ENCODE data around the gene INF2.
A peak's percentile ranks its signal among the peaks of the same experiment; 100 is the strongest.

The INF2 gene

GRCh38 chr14:104758981-104759969 lies 69.9 kb downstream of the INF2 start:
- H3K4me3 ChIP-seq (ENCODE audit: low read depth, low read length): no peak overlapping the region
- no peaks in the 10 kb centered on the region for H3K27me3 ChIP-seq (ENCODE audit: insufficient read depth, low read length)
- peak; percentile 95 to 96 for DNase-seq
- WGBS (ENCODE audit: extremely low coverage, insufficient coverage, insufficient read length): no CpG with 5 or more reads among the region's 30 CpGs
- H3K79me1 ChIP-seq (ENCODE audit: low read length): no peaks in the 10 kb centered on the region
- no peak overlapping the region for H2BK5ac ChIP-seq (ENCODE audit: low read depth, low read length, poor library complexity)
- no peak overlapping the region for H4K12ac ChIP-seq (ENCODE audit: low read depth, low read length)
- no peak overlapping the region for H4K91ac ChIP-seq (ENCODE audit: low read depth, low read length)
- peaks cover 4 to 5% of the 10 kb centered on the region in 2 experiments for H3K4me1 ChIP-seq (ENCODE audit: control insufficient read depth in 1 of 2, insufficient read depth in 2 of 2, low read length in 2 of 2)
- H3K4ac ChIP-seq (ENCODE audit: low read depth, low read length): no peak overlapping the region
- H4K8ac ChIP-seq (ENCODE audit: low read depth, low read length): no peak overlapping the region
- no peaks in the 10 kb centered on the region for H3K9me3 ChIP-seq (ENCODE audit: insufficient read depth, low read depth, low read length)
- H3K23ac ChIP-seq (ENCODE audit: low read length): no peak overlapping the region
- H2BK120ac ChIP-seq (ENCODE audit: insufficient read depth, low read length, poor library complexity): no peak overlapping the region
- no peak overlapping the region for H2AK5ac ChIP-seq (ENCODE audit: low read length)
- no peak overlapping the region for H3K4me2 ChIP-seq (ENCODE audit: low read length)
- peaks cover 1% of the 10 kb centered on the region for H3K79me2 ChIP-seq (ENCODE audit: control insufficient read depth, insufficient read depth, low read length, poor library complexity)
- H3K36me3 ChIP-seq (ENCODE audit: control insufficient read depth in 1 of 2, insufficient read depth in 2 of 2, low read length in 2 of 2): peaks cover 54 to 56% of the 10 kb centered on the region in 2 experiments
- no peak overlapping the region for H2AFZ ChIP-seq (ENCODE audit: insufficient read depth, low read length, poor library complexity)
- no peak overlapping the region for H2BK12ac ChIP-seq (ENCODE audit: low read length)
- H3K9ac ChIP-seq (ENCODE audit: low read length): no peak overlapping the region
- H3K18ac ChIP-seq (ENCODE audit: low read length): no peak overlapping the region
- no peak overlapping the region for H3K27ac ChIP-seq (ENCODE audit: low read depth, low read length)
- H3K14ac ChIP-seq (ENCODE audit: low read length): no peak overlapping the region

- H3K79me1 ChIP-seq (ENCODE audit: low read length): peaks cover 7% of the 10 kb centered on the region
- no peak overlapping the region for H3K23ac ChIP-seq (ENCODE audit: low read length)
- no peak overlapping the region for H3K9ac ChIP-seq (ENCODE audit: low read length)
- no peak overlapping the region for H2BK120ac ChIP-seq (ENCODE audit: insufficient read depth, low read length, poor library complexity)
- H4K12ac ChIP-seq (ENCODE audit: low read depth, low read length): no peak overlapping the region
- no peak overlapping the region for H2BK5ac ChIP-seq (ENCODE audit: low read depth, low read length, poor library complexity)
- no peaks in the 10 kb centered on the region for H3K79me2 ChIP-seq (ENCODE audit: control insufficient read depth, insufficient read depth, low read length, poor library complexity)
- H3K4ac ChIP-seq (ENCODE audit: low read depth, low read length): no peak overlapping the region
- no peak overlapping the region for H2AFZ ChIP-seq (ENCODE audit: insufficient read depth, low read length, poor library complexity)
- H3K36me3 ChIP-seq (ENCODE audit: control insufficient read depth in 1 of 2, insufficient read depth in 2 of 2, low read length in 2 of 2): peaks cover 10 to 14% of the 10 kb centered on the region in 2 experiments
- no peak overlapping the region for H2AK5ac ChIP-seq (ENCODE audit: low read length)
- no peak overlapping the region for H2BK12ac ChIP-seq (ENCODE audit: low read length)
- H3K4me3 ChIP-seq (ENCODE audit: low read depth, low read length): no peak overlapping the region
- no peaks in the 10 kb centered on the region for H3K27me3 ChIP-seq (ENCODE audit: insufficient read depth, low read length)
- no peak overlapping the region for H3K4me2 ChIP-seq (ENCODE audit: low read length)
- WGBS (ENCODE audit: extremely low coverage, insufficient coverage, insufficient read length): no CpG with 5 or more reads among the region's 3 CpGs
- no peak overlapping the region for H4K91ac ChIP-seq (ENCODE audit: low read depth, low read length)
- H3K18ac ChIP-seq (ENCODE audit: low read length): no peak overlapping the region
- no peak overlapping the region for H3K27ac ChIP-seq (ENCODE audit: low read depth, low read length)
- peaks cover 15% of the 10 kb centered on the region in 2 experiments for H3K4me1 ChIP-seq (ENCODE audit: control insufficient read depth in 1 of 2, insufficient read depth in 2 of 2, low read length in 2 of 2)
- peak in 1 of 2 donors; percentile 27 for DNase-seq
- no peak overlapping the region for H3K14ac ChIP-seq (ENCODE audit: low read length)
- H3K9me3 ChIP-seq (ENCODE audit: insufficient read depth, low read depth, low read length): peaks cover 2% of the 10 kb centered on the region
- H4K8ac ChIP-seq (ENCODE audit: low read depth, low read length): no peak overlapping the region
These were observed 76.1 kb downstream of the INF2 start for GRCh38 chr14:104765517-104765916.

GRCh38 chr14:104766256-104766862 lies 76.9 kb downstream of the INF2 start:
- Histone ChIP-seq H3K27ac (ENCODE audit: low read depth, low read length) (peak overlapping the region; percentile 28), H3K9me3 (ENCODE audit: insufficient read depth, low read depth, low read length) (peaks cover 2% of the 10 kb centered on the region), H2AFZ (ENCODE audit: insufficient read depth, low read length, poor library complexity) (no peak overlapping the region), H4K91ac (ENCODE audit: low read depth, low read length) (peak overlapping the region; percentile 36), H2BK12ac (ENCODE audit: low read length) (no peak overlapping the region), H3K79me1 (ENCODE audit: low read length) (peaks cover 7% of the 10 kb centered on the region), H3K9ac (ENCODE audit: low read length) (no peak overlapping the region), H2BK5ac (ENCODE audit: low read depth, low read length, poor library complexity) (no peak overlapping the region), H3K18ac (ENCODE audit: low read length) (no peak overlapping the region), H3K23ac (ENCODE audit: low read length) (no peak overlapping the region), H3K36me3 (ENCODE audit: control insufficient read depth in 1 of 2, insufficient read depth in 2 of 2, low read length in 2 of 2) (peaks cover 16 to 20% of the 10 kb centered on the region in 2 experiments), H3K4me1 (ENCODE audit: control insufficient read depth in 1 of 2, insufficient read depth in 2 of 2, low read length in 2 of 2) (peaks cover 15% of the 10 kb centered on the region in 2 experiments), H3K4me2 (ENCODE audit: low read length) (no peak overlapping the region), H4K8ac (ENCODE audit: low read depth, low read length) (no peak overlapping the region), H3K4me3 (ENCODE audit: low read depth, low read length) (no peak overlapping the region), H3K14ac (ENCODE audit: low read length) (no peak overlapping the region), H3K27me3 (ENCODE audit: insufficient read depth, low read length) (no peaks in the 10 kb centered on the region), H3K4ac (ENCODE audit: low read depth, low read length) (no peak overlapping the region), H2AK5ac (ENCODE audit: low read length) (no peak overlapping the region), H4K12ac (ENCODE audit: low read depth, low read length) (no peak overlapping the region), H2BK120ac (ENCODE audit: insufficient read depth, low read length, poor library complexity) (no peak overlapping the region), H3K79me2 (ENCODE audit: control insufficient read depth, insufficient read depth, low read length, poor library complexity) (no peaks in the 10 kb centered on the region)
- no CpG with 5 or more reads among the region's 4 CpGs for WGBS (ENCODE audit: extremely low coverage, insufficient coverage, insufficient read length)
- DNase-seq: no peak

- Histone ChIP-seq H2AFZ (ENCODE audit: insufficient read depth, low read length, poor library complexity) (no peak overlapping the region), H3K27me3 (ENCODE audit: insufficient read depth, low read length) (no peaks in the 10 kb centered on the region), H3K23ac (ENCODE audit: low read length) (no peak overlapping the region), H4K91ac (ENCODE audit: low read depth, low read length) (peak overlapping the region; percentile 91), H3K9me3 (ENCODE audit: insufficient read depth, low read depth, low read length) (peaks cover 2% of the 10 kb centered on the region), H2BK5ac (ENCODE audit: low read depth, low read length, poor library complexity) (peak overlapping the region; percentile 45), H3K4ac (ENCODE audit: low read depth, low read length) (no peak overlapping the region), H3K14ac (ENCODE audit: low read length) (peak overlapping the region; percentile 69), H4K12ac (ENCODE audit: low read depth, low read length) (no peak overlapping the region), H3K18ac (ENCODE audit: low read length) (peak overlapping the region; percentile 22), H3K4me3 (ENCODE audit: low read depth, low read length) (no peak overlapping the region), H3K79me2 (ENCODE audit: control insufficient read depth, insufficient read depth, low read length, poor library complexity) (no peaks in the 10 kb centered on the region), H3K79me1 (ENCODE audit: low read length) (peaks cover 7% of the 10 kb centered on the region), H2BK12ac (ENCODE audit: low read length) (peak overlapping the region; percentile 37), H3K4me1 (ENCODE audit: control insufficient read depth in 1 of 2, insufficient read depth in 2 of 2, low read length in 2 of 2) (peaks cover 15% of the 10 kb centered on the region in 2 experiments), H3K9ac (ENCODE audit: low read length) (no peak overlapping the region), H4K8ac (ENCODE audit: low read depth, low read length) (peak overlapping the region; percentile 33), H2AK5ac (ENCODE audit: low read length) (no peak overlapping the region), H3K4me2 (ENCODE audit: low read length) (no peak overlapping the region), H3K27ac (ENCODE audit: low read depth, low read length) (peak overlapping the region; percentile 82), H2BK120ac (ENCODE audit: insufficient read depth, low read length, poor library complexity) (peak overlapping the region; percentile 34), H3K36me3 (ENCODE audit: control insufficient read depth in 1 of 2, insufficient read depth in 2 of 2, low read length in 2 of 2) (peaks cover 23 to 27% of the 10 kb centered on the region in 2 experiments)
- no CpG with 5 or more reads among the region's 15 CpGs for WGBS (ENCODE audit: extremely low coverage, insufficient coverage, insufficient read length)
- DNase-seq: peak; percentile 59 to 82
These were observed 77.6 kb downstream of the INF2 start for GRCh38 chr14:104766863-104767633.
